ENCODE results near the gene MAD1L1.

The MAD1L1 gene

GRCh38 chr7:1916601-1916970 lies 316.2 kb downstream of the MAD1L1 start:
- TF ChIP-seq CTCF (IDR thresholded peaks at IDR 0.05; ENCODE audit: insufficient read depth, low read length, poor library complexity, severe bottlenecking) (no peak), EZH2phosphoT487 (conservative IDR thresholded peaks at IDR 0.05; ENCODE audit: low read length) (no peak)
- H4K20me1 ChIP-seq (ENCODE audit: low read depth, low read length), result no peaks in the 10 kb centered on the region

GRCh38 chr7:1915956-1916600 lies 316.7 kb downstream of the MAD1L1 start:
- Histone ChIP-seq H4K20me1 (ENCODE audit: low read depth, low read length) (no peaks in the 10 kb centered on the region), H3K79me2 (ENCODE audit: insufficient read depth, low read length) (no peaks in the 10 kb centered on the region), H3K4me3 (ENCODE audit: insufficient read depth, low read length, poor library complexity, severe bottlenecking) (no peak overlapping the region), H3K27me3 (ENCODE audit: low read length) (no peaks in the 10 kb centered on the region), H3K4me2 (ENCODE audit: low read depth, low read length, poor library complexity, severe bottlenecking) (no peak overlapping the region), H3K9me2 (replicated peaks; ENCODE audit: insufficient read depth, low read length) (no peaks in the 10 kb centered on the region), H3K9me3 (ENCODE audit: insufficient read depth, low read length) (no peaks in the 10 kb centered on the region), H2AFZ (ENCODE audit: low read depth, low read length, severe bottlenecking) (no peak overlapping the region), H3K27ac (ENCODE audit: low read depth, low read length) (no peak overlapping the region), H3F3A (ENCODE audit: insufficient read depth) (no peaks in the 10 kb centered on the region), H3K9ac (ENCODE audit: low read length) (no peak overlapping the region), H3K36me3 (ENCODE audit: low read length) (no peaks in the 10 kb centered on the region)
- TF ChIP-seq EZH2phosphoT487 (conservative IDR thresholded peaks at IDR 0.05; ENCODE audit: low read length) (no peak), CTCF (IDR thresholded peaks at IDR 0.05; ENCODE audit: insufficient read depth, low read length, poor library complexity, severe bottlenecking) (no peak)

More at GRCh38 chr7:1916601-1916970, 316.2 kb downstream of the MAD1L1 start:
- no peaks in the 10 kb centered on the region for H3K9me2 ChIP-seq (replicated peaks; ENCODE audit: insufficient read depth, low read length)
- H3K36me3 ChIP-seq (ENCODE audit: low read length), result no peaks in the 10 kb centered on the region
- no peaks in the 10 kb centered on the region for H3K79me2 ChIP-seq (ENCODE audit: insufficient read depth, low read length)
- H3K4me2 ChIP-seq (ENCODE audit: low read depth, low read length, poor library complexity, severe bottlenecking), result no peak overlapping the region
- no peaks in the 10 kb centered on the region for H3K27me3 ChIP-seq (ENCODE audit: low read length)
- H3K4me3 ChIP-seq (ENCODE audit: insufficient read depth, low read length, poor library complexity, severe bottlenecking), result no peak overlapping the region
- H3K27ac ChIP-seq (ENCODE audit: low read depth, low read length), result no peak overlapping the region
- no peaks in the 10 kb centered on the region for H3F3A ChIP-seq (ENCODE audit: insufficient read depth)
- H3K9me3 ChIP-seq (ENCODE audit: insufficient read depth, low read length), result no peaks in the 10 kb centered on the region
- H2AFZ ChIP-seq (ENCODE audit: low read depth, low read length, severe bottlenecking), result no peak overlapping the region
- no peak overlapping the region for H3K9ac ChIP-seq (ENCODE audit: low read length)

GRCh38 chr7:1915326-1915725 lies 317.4 kb downstream of the MAD1L1 start:
- no peaks in the 10 kb centered on the region for H3K36me3 ChIP-seq (ENCODE audit: low read length)
- H3K79me2 ChIP-seq (ENCODE audit: insufficient read depth, low read length), result no peaks in the 10 kb centered on the region
- no peak overlapping the region for H3K9ac ChIP-seq (ENCODE audit: low read length)
- no peaks in the 10 kb centered on the region for H3F3A ChIP-seq (ENCODE audit: insufficient read depth)
- no peaks in the 10 kb centered on the region for H3K9me3 ChIP-seq (ENCODE audit: insufficient read depth, low read length)
- no peak overlapping the region for H2AFZ ChIP-seq (ENCODE audit: low read depth, low read length, severe bottlenecking)
- no peak overlapping the region for H3K27ac ChIP-seq (ENCODE audit: low read depth, low read length)
- H3K4me3 ChIP-seq (ENCODE audit: insufficient read depth, low read length, poor library complexity, severe bottlenecking), result no peak overlapping the region
- H4K20me1 ChIP-seq (ENCODE audit: low read depth, low read length), result no peaks in the 10 kb centered on the region
- TF ChIP-seq EZH2phosphoT487 (conservative IDR thresholded peaks at IDR 0.05; ENCODE audit: low read length), result no peak
- no peak for TF ChIP-seq CTCF (IDR thresholded peaks at IDR 0.05; ENCODE audit: insufficient read depth, low read length, poor library complexity, severe bottlenecking)
- no peak overlapping the region for H3K4me2 ChIP-seq (ENCODE audit: low read depth, low read length, poor library complexity, severe bottlenecking)
- no peaks in the 10 kb centered on the region for H3K9me2 ChIP-seq (replicated peaks; ENCODE audit: insufficient read depth, low read length)
- no peaks in the 10 kb centered on the region for H3K27me3 ChIP-seq (ENCODE audit: low read length)
